HepG2 (cell line): ENCODE data around the gene LAMA5. TPM values are rescaled to one million over a fixed set of nuclear protein-coding genes. Genes with fewer than 3 reads are reported as not detected.
A peak's percentile ranks its signal among the peaks of the same experiment; 100 is the strongest.

Source experiments
- AKNA ChIP-seq: sonication (generic); formaldehyde crosslinking; IDR thresholded peaks from 2 replicates; pipeline ENCODE4 v1.4.0; 2020; ENCODE audit warnings: missing genetic modification reagents, borderline replicate concordance
- ATF7 ChIP-seq, 2 experiments: fragments of 450-650 bp in 1 of 2; sonication (generic) in 1 of 2; formaldehyde crosslinking in 1 of 2; IDR thresholded peaks; 2 replicates each; pipeline versions ENCODE4 v1.4.0 to v1.6.1; 2016 to 2020; ENCODE audit warnings: antibody characterized with exemption in 1 of 2, mild to moderate bottlenecking in 1 of 2, missing genetic modification reagents in 1 of 2
- CENPBD1 ChIP-seq: sonication (generic); formaldehyde crosslinking; IDR thresholded peaks from 2 replicates; pipeline ENCODE4 v1.8.0; 2022; ENCODE audit warnings: missing genetic modification reagents, low read depth, mild to moderate bottlenecking, borderline replicate concordance
- EED ChIP-seq: sonication (generic); formaldehyde crosslinking; IDR thresholded peaks from 2 replicates; pipeline ENCODE4 v1.5.0; 2020; ENCODE audit warnings: mild to moderate bottlenecking, missing genetic modification reagents
- ETV5 ChIP-seq: IDR thresholded peaks from 2 replicates; pipeline ENCODE4 v1.6.1; 2018; ENCODE audit warnings: missing biosample characterization, missing genetic modification reagents, inconsistent platforms, borderline replicate concordance
- PAX8 ChIP-seq: sonication (generic); formaldehyde crosslinking; IDR thresholded peaks from 2 replicates; pipeline ENCODE4 v1.8.0; 2022; ENCODE audit warnings: mild to moderate bottlenecking, missing genetic modification reagents, borderline replicate concordance
- PHB2 ChIP-seq: fragments of 450-650 bp; IDR thresholded peaks from 2 replicates; pipeline ENCODE4 v1.6.1; 2018; ENCODE audit not compliant: partially characterized antibody
- REST ChIP-seq, 2 experiments: IDR thresholded peaks; 2 replicates each; pipeline ENCODE4 v1.6.1; 2011 to 2012; ENCODE audit warnings: low read length in 2 of 2, borderline replicate concordance in 1 of 2, low read depth in 1 of 2, mild to moderate bottlenecking in 1 of 2, moderate library complexity in 1 of 2
- RNF2 ChIP-seq: fragments of 450-650 bp; conservative IDR thresholded peaks from 2 replicates; pipeline ENCODE4 v1.6.1; 2016; ENCODE audit warnings: low read depth
- SSRP1 ChIP-seq: IDR thresholded peaks from 2 replicates; pipeline ENCODE4 v1.6.1; 2016; ENCODE audit warnings: control low read depth
- ZBTB7A ChIP-seq: sonication (generic); formaldehyde crosslinking; IDR thresholded peaks from 2 replicates; pipeline ENCODE4 v1.8.0; 2022; ENCODE audit warnings: mild to moderate bottlenecking, missing genetic modification reagents
- ZNF121 ChIP-seq: sonication (generic); formaldehyde crosslinking; IDR thresholded peaks from 2 replicates; pipeline ENCODE4 v1.5.0; 2020; ENCODE audit warnings: mild to moderate bottlenecking, missing genetic modification reagents
- ZNF20 ChIP-seq: sonication (generic); formaldehyde crosslinking; IDR thresholded peaks from 2 replicates; pipeline ENCODE4 v1.4.0; 2020; ENCODE audit warnings: mild to moderate bottlenecking, moderate library complexity, missing genetic modification reagents
- ZNF430 ChIP-seq: sonication (generic); formaldehyde crosslinking; IDR thresholded peaks from 2 replicates; pipeline ENCODE4 v1.9.0; 2021; ENCODE audit warnings: mild to moderate bottlenecking, missing genetic modification reagents
- ZNF770 ChIP-seq: sonication (generic); formaldehyde crosslinking; IDR thresholded peaks from 2 replicates; pipeline ENCODE4 v1.5.0; 2020; ENCODE audit warnings: mild to moderate bottlenecking, missing genetic modification reagents
- ZNF83 ChIP-seq: sonication (generic); formaldehyde crosslinking; IDR thresholded peaks from 2 replicates; pipeline ENCODE4 v1.4.0; 2020; ENCODE audit warnings: missing genetic modification reagents, mild to moderate bottlenecking, borderline replicate concordance
- polyA plus RNA-seq, 8 experiments: library from polyadenylated mRNA; depleted of rRNA in 3 of 8; stranded (reverse) in 7 of 8; unstranded in 1 of 8; fragments of >200 nt; fragmentation: Illumina TruSeq in 4 of 8; extraction: Trizol in 4 of 8; gene quantifications; 2 replicates each; pipeline versions ENCODE4 v1.2.1 to v1.2.3, GENCODE V29; 2011 to 2016; ENCODE audit warnings: low read depth in 4 of 8, missing spikeins in 1 of 8, mixed read lengths in 1 of 8; ENCODE audit not compliant: insufficient read depth in 1 of 8
- total RNA-seq, 5 experiments: library from RNA; depleted of rRNA; stranded (reverse); fragments of >200 nt; fragmentation: Illumina TruSeq; extraction: Trizol; gene quantifications; 2 replicates each; pipeline ENCODE4 v1.2.3, GENCODE V29; 2016; ENCODE audit warnings: low read depth in 1 of 5

LAMA5 gene
- total and polyA plus RNA-seq, 2 of the 13 experiments (the other 11 are each of a cell fraction or from before 2014, with no cell fraction given): 21.0 to 44.7 TPM

- TF ChIP-seq ZNF770 (CRISPR knock-in tag): no peak
- 0 out of 2 replicates have a peak, but pooled peaks have one; percentile 41 for TF ChIP-seq ZBTB7A (CRISPR knock-in tag)
- TF ChIP-seq SSRP1 (CRISPR knock-in tag): no peak
- TF ChIP-seq EED (CRISPR knock-in tag): peak; percentile 57; the same call in 1 of the 2 replicates
- TF ChIP-seq ZNF430 (CRISPR knock-in tag): no peak
- peak; percentile 99 for TF ChIP-seq ATF7 (IDR thresholded peaks at IDR 0.05)
- TF ChIP-seq ATF7 (CRISPR knock-in tag; IDR thresholded peaks at IDR 0.05): peak; percentile 97
- TF ChIP-seq RNF2: 0 out of 2 replicates have a peak, but pooled peaks have one; percentile 21
- TF ChIP-seq PAX8 (CRISPR knock-in tag): no peak
- TF ChIP-seq ZNF121 (CRISPR knock-in tag): peak; percentile 14; the same call in 1 of the 2 replicates
- TF ChIP-seq ZNF20 (CRISPR knock-in tag): no peak
- TF ChIP-seq ZNF83 (CRISPR knock-in tag): no peak; the same call in 1 of the 2 replicates
- no peak for TF ChIP-seq REST (IDR thresholded peaks at IDR 0.05; ENCODE audit: borderline replicate concordance in 1 of 2, low read depth in 1 of 2, low read length in 2 of 2)
- no peak for TF ChIP-seq AKNA (CRISPR knock-in tag)
- TF ChIP-seq PHB2: no peak
- TF ChIP-seq CENPBD1: no peak
- TF ChIP-seq ETV5 (CRISPR knock-in tag): no peak; the same call in 1 of the 2 replicates
These were observed 38.2 kb upstream of the LAMA5 start (continued) for GRCh38 chr20:62405108-62405980.
